ENCODE measurements around the gene NPAS3. TPM values are rescaled to one million over a fixed set of nuclear protein-coding genes. Genes with fewer than 3 reads are reported as not detected.

The NPAS3 gene
- total and polyA plus RNA-seq, 10 donors = 0.13 to 9.5 (median 2.9) TPM

DNA sequence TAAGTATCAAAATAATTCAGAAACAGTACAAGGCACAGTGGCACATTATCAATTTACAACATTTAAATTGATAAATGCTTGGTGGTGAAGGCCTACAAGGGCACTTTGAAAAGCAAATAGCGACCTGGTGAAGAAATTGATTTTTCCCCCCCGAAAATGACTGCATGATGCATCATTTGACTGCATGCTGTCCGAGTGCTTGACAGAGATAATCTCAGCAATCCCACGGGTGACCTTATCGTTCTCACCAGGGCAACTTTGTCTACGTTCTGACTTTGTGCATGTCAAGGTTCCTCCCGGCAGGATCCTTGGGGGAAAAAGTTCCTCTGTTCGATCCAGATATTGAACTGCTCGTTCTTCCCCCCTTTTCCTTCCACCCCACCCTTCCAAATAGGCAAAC is 627.4 kb downstream of the NPAS3 start:
- no peak overlapping the region for H3K27ac ChIP-seq
- no peaks in the 10 kb centered on the region for H3K27me3 ChIP-seq (replicated peaks in 1 of 7)
- no peaks in the 10 kb centered on the region for H3K36me3 ChIP-seq
- peaks cover 0 to 3% (median 0%) of the 10 kb centered on the region in 6 donors for H3K4me1 ChIP-seq
- DNase-seq = no peak
- WGBS, 5 donors = 87 to 95% (median 88%) methylated on average over 9 of the region's 9 CpGs
- intact Hi-C loops (cut with DNase I; ENCODE audit: low total_unique reads) = no loop called here
- TF ChIP-seq POLR2AphosphoS5 (IDR thresholded peaks at IDR 0.05) (no peak), POLR2A (IDR thresholded peaks at IDR 0.05) (no peak)
- TF ChIP-seq, protein P1, sequence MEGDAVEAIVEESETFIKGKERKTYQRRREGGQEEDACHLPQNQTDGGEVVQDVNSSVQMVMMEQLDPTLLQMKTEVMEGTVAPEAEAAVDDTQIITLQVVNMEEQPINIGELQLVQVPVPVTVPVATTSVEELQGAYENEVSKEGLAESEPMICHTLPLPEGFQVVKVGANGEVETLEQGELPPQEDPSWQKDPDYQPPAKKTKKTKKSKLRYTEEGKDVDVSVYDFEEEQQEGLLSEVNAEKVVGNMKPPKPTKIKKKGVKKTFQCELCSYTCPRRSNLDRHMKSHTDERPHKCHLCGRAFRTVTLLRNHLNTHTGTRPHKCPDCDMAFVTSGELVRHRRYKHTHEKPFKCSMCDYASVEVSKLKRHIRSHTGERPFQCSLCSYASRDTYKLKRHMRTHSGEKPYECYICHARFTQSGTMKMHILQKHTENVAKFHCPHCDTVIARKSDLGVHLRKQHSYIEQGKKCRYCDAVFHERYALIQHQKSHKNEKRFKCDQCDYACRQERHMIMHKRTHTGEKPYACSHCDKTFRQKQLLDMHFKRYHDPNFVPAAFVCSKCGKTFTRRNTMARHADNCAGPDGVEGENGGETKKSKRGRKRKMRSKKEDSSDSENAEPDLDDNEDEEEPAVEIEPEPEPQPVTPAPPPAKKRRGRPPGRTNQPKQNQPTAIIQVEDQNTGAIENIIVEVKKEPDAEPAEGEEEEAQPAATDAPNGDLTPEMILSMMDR (IDR thresholded peaks at IDR 0.05 in 8 of 11, conservative IDR thresholded peaks at IDR 0.05 in 3 of 11) = no peak
- no peak overlapping the region for H3K4me3 ChIP-seq
- no peaks in the 10 kb centered on the region for H3K9me3 ChIP-seq

DNA sequence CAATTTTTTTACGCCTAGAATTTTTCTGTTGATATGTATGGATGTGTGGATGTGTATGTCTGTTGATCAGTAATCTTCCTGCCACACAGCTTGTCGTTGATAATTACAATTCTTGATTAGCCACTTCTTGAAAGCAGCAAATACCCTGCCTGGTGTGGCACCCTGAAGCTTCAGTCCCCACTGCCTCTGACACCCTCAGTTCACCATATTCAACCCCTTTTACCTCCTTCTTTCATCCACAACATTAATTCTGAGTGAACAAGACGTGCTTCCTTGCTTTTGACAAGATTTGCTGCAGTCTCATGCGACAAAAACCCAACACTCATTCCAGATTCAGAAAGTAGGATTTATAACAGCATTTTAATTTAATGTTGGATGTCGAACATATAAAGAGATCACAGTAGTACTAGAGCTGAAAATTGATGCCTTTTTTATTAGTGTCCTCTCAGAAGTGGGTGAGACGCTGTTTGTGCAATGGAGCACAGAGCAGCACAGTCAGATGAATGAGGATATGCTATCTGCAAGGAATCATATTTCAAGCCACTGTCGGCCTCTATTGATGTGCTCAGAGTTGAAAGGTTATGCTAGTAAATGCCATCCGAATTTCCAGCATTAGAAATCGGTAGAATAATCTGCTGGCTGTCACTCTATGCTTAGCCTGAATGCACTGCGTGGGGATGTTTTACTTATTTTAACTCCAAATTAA is 628.5 kb downstream of the NPAS3 start:
- Histone ChIP-seq H3K4me1 (peaks cover 0 to 3% (median 0%) of the 10 kb centered on the region in 6 donors), H3K27me3 (replicated peaks in 1 of 7) (no peaks in the 10 kb centered on the region), H3K36me3 (no peaks in the 10 kb centered on the region), H3K27ac (no peak overlapping the region), H3K9me3 (no peaks in the 10 kb centered on the region), H3K4me3 (no peak overlapping the region)
- TF ChIP-seq, protein P1 (IDR thresholded peaks at IDR 0.05 in 8 of 11, conservative IDR thresholded peaks at IDR 0.05 in 3 of 11) = no peak
- TF ChIP-seq POLR2AphosphoS5 (IDR thresholded peaks at IDR 0.05) = no peak
- no peak for TF ChIP-seq POLR2A (IDR thresholded peaks at IDR 0.05)
- intact Hi-C loops (cut with DNase I; ENCODE audit: low total_unique reads) = no loop called here
- DNase-seq = no peak
- WGBS, 5 donors = 73 to 90% (median 86%) methylated on average over 10 of the region's 10 CpGs

DNA sequence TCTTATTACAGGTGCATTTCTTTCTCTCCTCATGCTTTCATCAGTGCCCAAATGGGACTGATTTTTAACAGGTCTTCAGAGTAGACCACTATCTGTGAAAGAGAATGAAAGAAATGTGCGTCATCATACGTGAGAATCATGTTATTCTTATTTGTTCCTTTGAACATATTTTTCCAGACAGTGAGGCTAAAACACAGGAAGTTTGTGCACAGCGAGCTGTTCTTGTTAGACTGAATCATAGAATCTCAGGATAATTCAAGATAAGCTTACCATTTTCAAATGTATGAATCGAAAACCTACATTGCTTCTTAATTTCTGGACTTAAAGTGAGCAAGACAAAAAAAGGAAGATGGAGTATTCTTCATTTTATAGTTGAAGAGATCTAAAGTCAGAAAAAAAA is 629.1 kb downstream of the NPAS3 start:
- peaks cover 0 to 3% (median 0%) of the 10 kb centered on the region in 6 donors for H3K4me1 ChIP-seq
- no peak for DNase-seq
- no peak overlapping the region for H3K27ac ChIP-seq
- H3K27me3 ChIP-seq (replicated peaks in 1 of 7) = no peaks in the 10 kb centered on the region
- TF ChIP-seq, protein P1 (IDR thresholded peaks at IDR 0.05 in 8 of 11, conservative IDR thresholded peaks at IDR 0.05 in 3 of 11) = no peak
- TF ChIP-seq POLR2A (IDR thresholded peaks at IDR 0.05) = no peak
- no peak for TF ChIP-seq POLR2AphosphoS5 (IDR thresholded peaks at IDR 0.05)
- no peaks in the 10 kb centered on the region for H3K9me3 ChIP-seq
- no peak overlapping the region for H3K4me3 ChIP-seq
- intact Hi-C loops (cut with DNase I; ENCODE audit: low total_unique reads) = no loop called here
- 80 to 86% (median 84%) methylated on average over 4 of the region's 4 CpGs for WGBS, 5 donors
- H3K36me3 ChIP-seq = no peaks in the 10 kb centered on the region

DNA sequence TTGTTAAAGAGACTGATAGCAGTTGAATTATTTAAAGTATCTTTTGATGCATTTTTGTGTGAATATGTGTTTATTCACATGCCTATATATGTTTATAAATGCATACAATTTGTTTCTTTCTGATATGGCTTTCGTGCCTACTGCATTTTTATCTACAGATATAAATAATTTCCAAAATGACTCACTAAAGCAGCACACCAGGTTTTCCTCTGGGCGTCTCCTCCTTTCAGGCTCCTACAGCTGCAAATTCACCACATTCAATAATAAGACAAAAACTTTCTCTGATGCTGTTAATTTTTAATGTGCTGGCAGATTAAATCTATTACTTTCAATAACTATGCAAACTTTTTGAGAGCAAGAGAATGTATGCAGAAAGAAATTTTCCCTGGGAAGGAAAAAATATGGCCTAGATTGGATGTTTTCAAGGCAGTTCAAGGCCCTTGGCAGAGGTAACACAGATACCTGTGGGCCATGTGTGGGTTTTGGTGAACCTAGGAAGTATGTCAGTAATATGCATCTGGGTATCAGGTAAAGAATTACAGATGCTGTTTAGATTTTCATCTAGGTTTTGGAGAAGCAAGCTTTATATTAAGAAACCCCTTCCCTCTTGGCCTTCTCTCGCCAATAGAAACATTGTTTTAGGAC is 630.4 kb downstream of the NPAS3 start:
- intact Hi-C loops (cut with DNase I; ENCODE audit: low total_unique reads) = no loop called here
- no peak for TF ChIP-seq POLR2AphosphoS5 (IDR thresholded peaks at IDR 0.05)
- Histone ChIP-seq H3K27me3 (replicated peaks in 1 of 7) (no peaks in the 10 kb centered on the region), H3K27ac (no peak overlapping the region), H3K4me3 (no peak overlapping the region), H3K4me1 (peaks cover 0 to 3% (median 0%) of the 10 kb centered on the region in 6 donors), H3K36me3 (no peaks in the 10 kb centered on the region), H3K9me3 (no peaks in the 10 kb centered on the region)
- no peak for DNase-seq
- WGBS, 5 donors = 78 to 90% (median 87%) methylated on average over 3 of the region's 3 CpGs
